GM12878 (cell line): ENCODE measurements around the gene C17orf50. TPM values are rescaled to one million over a fixed set of nuclear protein-coding genes. Genes with fewer than 3 reads are reported as not detected.

Experiments used
- DPF2 ChIP-seq: fragments of 450-650 bp; IDR thresholded peaks from 2 replicates; pipeline ENCODE4 v1.6.1; 2017; ENCODE audit warnings: mild to moderate bottlenecking
- E2F4 ChIP-seq: IDR thresholded peaks from 2 replicates; pipeline ENCODE4 v1.6.1; 2012; ENCODE audit warnings: low read depth, low read length, improper control_type of control experiment
- EGR1 ChIP-seq, 2 experiments: IDR thresholded peaks; 1 replicate in 1 of 2; 2 replicates in 1 of 2; pipeline ENCODE4 v1.6.1; 2011 to 2012; ENCODE audit warnings: low read depth in 2 of 2, low read length in 2 of 2, borderline replicate concordance in 1 of 2, mild to moderate bottlenecking in 1 of 2, moderate library complexity in 1 of 2
- EP300 ChIP-seq, 2 experiments: fragments of 150-350 bp in 1 of 2; IDR thresholded peaks; 2 replicates each; pipeline ENCODE4 v1.6.1; 2011 to 2012; ENCODE audit warnings: low read depth in 2 of 2, low read length in 2 of 2, borderline replicate concordance in 1 of 2, improper control_type of control experiment in 1 of 2, inconsistent platforms in 1 of 2; ENCODE audit not compliant: control insufficient read depth in 1 of 2
- GATAD2B ChIP-seq: fragments of 450-650 bp; conservative IDR thresholded peaks from 2 replicates; pipeline ENCODE4 v1.6.1; 2017; ENCODE audit warnings: low read depth, mild to moderate bottlenecking, moderate library complexity
- KDM1A ChIP-seq: fragments of 200-600 bp; sonication (generic); IDR thresholded peaks from 2 replicates; pipeline ENCODE4 v1.6.1; 2016; ENCODE audit warnings: borderline replicate concordance
- RELA ChIP-seq: fragments of 450-650 bp; IDR thresholded peaks from 2 replicates; pipeline ENCODE4 v1.8.0; 2014; ENCODE audit warnings: borderline replicate concordance; ENCODE audit not compliant: partially characterized antibody
- RELB ChIP-seq: fragments of 450-650 bp; IDR thresholded peaks from 2 replicates; pipeline ENCODE4 v1.6.1; 2017; ENCODE audit warnings: low read depth, mild to moderate bottlenecking, moderate library complexity
- SMAD5 ChIP-seq: IDR thresholded peaks from 2 replicates; pipeline ENCODE4 v1.6.1; 2016; ENCODE audit warnings: antibody characterized with exemption, low read depth
- SMC3 ChIP-seq: IDR thresholded peaks from 2 replicates; pipeline ENCODE4 v1.6.1; 2011; ENCODE audit warnings: low read length, improper control_type of control experiment, borderline replicate concordance
- STAT1 ChIP-seq: fragments of 450-650 bp; conservative IDR thresholded peaks from 2 replicates; pipeline ENCODE4 v1.6.1; 2014; ENCODE audit warnings: antibody characterized with exemption, mild to moderate bottlenecking
- TBL1XR1 ChIP-seq: IDR thresholded peaks from 2 replicates; pipeline ENCODE4 v1.6.1; 2012; ENCODE audit warnings: low read depth, low read length, improper control_type of control experiment
- ZNF217 ChIP-seq: fragments of 450-650 bp; IDR thresholded peaks from 2 replicates; pipeline ENCODE4 v1.6.1; 2017; ENCODE audit warnings: antibody characterized with exemption, mild to moderate bottlenecking
- ZNF24 ChIP-seq: fragments of 450-650 bp; IDR thresholded peaks from 2 replicates; pipeline ENCODE4 v1.6.1; 2017; ENCODE audit warnings: antibody characterized with exemption, mild to moderate bottlenecking
- ZSCAN29 ChIP-seq: fragments of 450-650 bp; IDR thresholded peaks from 2 replicates; pipeline ENCODE4 v1.6.1; 2017; ENCODE audit warnings: mild to moderate bottlenecking, moderate library complexity
- polyA plus RNA-seq, 11 experiments: library from polyadenylated mRNA; depleted of rRNA in 4 of 11; unstranded in 6 of 11; stranded (reverse) in 5 of 11; fragments of >200 nt; fragmentation: Nextera tagmentation in 4 of 11; fragmentation: Illumina TruSeq in 1 of 11; extraction: Ambion mirVana in 4 of 11; extraction: Trizol in 1 of 11; gene quantifications; 1 replicate in 1 of 11; 2 replicates in 10 of 11; pipeline versions ENCODE4 v1.2.1 to v1.2.3, GENCODE V29; 2011 to 2016; ENCODE audit warnings: inconsistent platforms in 2 of 11, missing spikeins in 2 of 11, low read depth in 1 of 11
- total RNA-seq, 4 experiments: library from RNA; depleted of rRNA in 3 of 4; stranded (reverse); fragments of >200 nt in 3 of 4; fragmentation: Illumina TruSeq in 1 of 4; extraction: Trizol in 1 of 4; gene quantifications; 2 replicates each; pipeline versions ENCODE4 v1.2.1 to v1.2.3, GENCODE V29; 2013 to 2021
- TF ChIP-seq, protein P1 (sequence below): fragments of 150-350 bp; IDR thresholded peaks from 2 replicates; pipeline ENCODE4 v1.6.1; 2016; ENCODE audit warnings: low read depth, low read length
- TF ChIP-seq, protein P2 (sequence below): fragments of 450-650 bp; IDR thresholded peaks from 2 replicates; pipeline ENCODE4 v1.6.1; 2018; ENCODE audit warnings: mild to moderate bottlenecking, low read depth, moderate library complexity; ENCODE audit not compliant: partially characterized antibody
- TF ChIP-seq, protein P3 (sequence below): IDR thresholded peaks from 2 replicates; pipeline ENCODE4 v1.6.1; 2011; ENCODE audit warnings: borderline replicate concordance, low read depth, mild to moderate bottlenecking, moderate library complexity, mixed read lengths, low read length; ENCODE audit not compliant: insufficient read depth; ENCODE audit errors: extremely low read length

Gene C17orf50
- total and polyA plus RNA-seq, 10 of the 15 experiments (the other 5 are each of a cell fraction or from before 2014, with no cell fraction given) = 0.16 TPM; not detected in 9

DNA sequence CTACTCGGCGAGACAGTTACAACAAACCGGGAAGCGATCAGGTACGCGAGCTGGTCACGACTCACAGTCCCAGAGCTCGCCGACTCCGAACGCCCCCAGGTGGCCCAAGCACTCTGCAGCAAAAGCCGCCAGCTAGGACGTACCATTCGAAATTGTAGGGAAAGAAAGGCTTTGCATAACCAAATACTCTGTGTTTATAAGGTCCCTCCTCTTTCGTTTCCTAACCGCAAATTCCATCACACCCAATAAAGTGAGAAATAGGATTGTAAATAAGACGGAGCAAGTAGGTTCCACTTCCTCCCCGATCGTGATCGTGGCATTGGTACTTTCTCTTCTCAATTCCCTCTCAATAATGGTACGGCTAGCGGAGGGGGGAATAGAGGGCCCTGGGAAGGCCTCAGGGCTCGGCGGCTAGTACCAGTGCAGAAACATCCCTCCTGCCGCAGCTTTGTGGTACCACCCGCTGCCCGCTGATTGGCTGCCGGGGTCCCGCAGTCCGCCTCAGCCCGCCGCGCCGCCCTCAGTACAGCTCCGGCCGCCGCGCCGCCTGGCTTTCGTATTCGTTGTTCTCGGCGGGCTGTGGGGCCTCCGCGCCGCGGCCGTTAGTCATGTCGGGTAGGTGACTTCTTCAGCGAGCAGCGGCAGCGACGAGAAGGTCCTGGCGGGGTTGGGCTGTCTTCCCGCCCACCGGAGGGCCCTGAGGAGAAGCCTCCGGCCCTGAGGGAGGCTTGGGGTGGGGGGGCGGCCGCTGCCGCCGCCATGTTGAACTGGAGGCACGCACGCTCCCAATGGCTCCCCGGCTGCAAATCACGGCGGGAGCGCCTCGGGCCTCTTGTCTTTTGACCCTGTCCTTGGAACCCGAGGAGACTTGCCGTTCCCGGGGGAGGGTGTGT is 48.5 kb downstream of the C17orf50 start, which contains the start of gene TAF15 (continued):
- TF ChIP-seq, protein P1, sequence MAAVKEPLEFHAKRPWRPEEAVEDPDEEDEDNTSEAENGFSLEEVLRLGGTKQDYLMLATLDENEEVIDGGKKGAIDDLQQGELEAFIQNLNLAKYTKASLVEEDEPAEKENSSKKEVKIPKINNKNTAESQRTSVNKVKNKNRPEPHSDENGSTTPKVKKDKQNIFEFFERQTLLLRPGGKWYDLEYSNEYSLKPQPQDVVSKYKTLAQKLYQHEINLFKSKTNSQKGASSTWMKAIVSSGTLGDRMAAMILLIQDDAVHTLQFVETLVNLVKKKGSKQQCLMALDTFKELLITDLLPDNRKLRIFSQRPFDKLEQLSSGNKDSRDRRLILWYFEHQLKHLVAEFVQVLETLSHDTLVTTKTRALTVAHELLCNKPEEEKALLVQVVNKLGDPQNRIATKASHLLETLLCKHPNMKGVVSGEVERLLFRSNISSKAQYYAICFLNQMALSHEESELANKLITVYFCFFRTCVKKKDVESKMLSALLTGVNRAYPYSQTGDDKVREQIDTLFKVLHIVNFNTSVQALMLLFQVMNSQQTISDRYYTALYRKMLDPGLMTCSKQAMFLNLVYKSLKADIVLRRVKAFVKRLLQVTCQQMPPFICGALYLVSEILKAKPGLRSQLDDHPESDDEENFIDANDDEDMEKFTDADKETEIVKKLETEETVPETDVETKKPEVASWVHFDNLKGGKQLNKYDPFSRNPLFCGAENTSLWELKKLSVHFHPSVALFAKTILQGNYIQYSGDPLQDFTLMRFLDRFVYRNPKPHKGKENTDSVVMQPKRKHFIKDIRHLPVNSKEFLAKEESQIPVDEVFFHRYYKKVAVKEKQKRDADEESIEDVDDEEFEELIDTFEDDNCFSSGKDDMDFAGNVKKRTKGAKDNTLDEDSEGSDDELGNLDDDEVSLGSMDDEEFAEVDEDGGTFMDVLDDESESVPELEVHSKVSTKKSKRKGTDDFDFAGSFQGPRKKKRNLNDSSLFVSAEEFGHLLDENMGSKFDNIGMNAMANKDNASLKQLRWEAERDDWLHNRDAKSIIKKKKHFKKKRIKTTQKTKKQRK = no peak
- no peak for TF ChIP-seq ZNF217
- TF ChIP-seq ZNF24 = no peak; the same call in none of the 2 replicates
- TF ChIP-seq EP300 (IDR thresholded peaks at IDR 0.05; ENCODE audit: borderline replicate concordance in 1 of 2, control insufficient read depth in 1 of 2, low read depth in 2 of 2, low read length in 2 of 2) = peak in 1 of 2 experiments; percentile 40; a peak in 1 of 4 replicates
- TF ChIP-seq, protein P2, sequence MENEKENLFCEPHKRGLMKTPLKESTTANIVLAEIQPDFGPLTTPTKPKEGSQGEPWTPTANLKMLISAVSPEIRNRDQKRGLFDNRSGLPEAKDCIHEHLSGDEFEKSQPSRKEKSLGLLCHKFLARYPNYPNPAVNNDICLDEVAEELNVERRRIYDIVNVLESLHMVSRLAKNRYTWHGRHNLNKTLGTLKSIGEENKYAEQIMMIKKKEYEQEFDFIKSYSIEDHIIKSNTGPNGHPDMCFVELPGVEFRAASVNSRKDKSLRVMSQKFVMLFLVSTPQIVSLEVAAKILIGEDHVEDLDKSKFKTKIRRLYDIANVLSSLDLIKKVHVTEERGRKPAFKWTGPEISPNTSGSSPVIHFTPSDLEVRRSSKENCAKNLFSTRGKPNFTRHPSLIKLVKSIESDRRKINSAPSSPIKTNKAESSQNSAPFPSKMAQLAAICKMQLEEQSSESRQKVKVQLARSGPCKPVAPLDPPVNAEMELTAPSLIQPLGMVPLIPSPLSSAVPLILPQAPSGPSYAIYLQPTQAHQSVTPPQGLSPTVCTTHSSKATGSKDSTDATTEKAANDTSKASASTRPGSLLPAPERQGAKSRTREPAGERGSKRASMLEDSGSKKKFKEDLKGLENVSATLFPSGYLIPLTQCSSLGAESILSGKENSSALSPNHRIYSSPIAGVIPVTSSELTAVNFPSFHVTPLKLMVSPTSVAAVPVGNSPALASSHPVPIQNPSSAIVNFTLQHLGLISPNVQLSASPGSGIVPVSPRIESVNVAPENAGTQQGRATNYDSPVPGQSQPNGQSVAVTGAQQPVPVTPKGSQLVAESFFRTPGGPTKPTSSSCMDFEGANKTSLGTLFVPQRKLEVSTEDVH = peak; percentile 79
- TF ChIP-seq KDM1A = no peak
- peak; percentile 19 for TF ChIP-seq GATAD2B
- 0 out of 2 replicates have a peak, but pooled peaks have one; percentile 39 for TF ChIP-seq E2F4
- TF ChIP-seq RELB = peak; percentile 99
- peak; percentile 53; the same call in 1 of the 2 replicates for TF ChIP-seq DPF2
- peak; percentile 52 for TF ChIP-seq RELA
- TF ChIP-seq ZSCAN29 = no peak
- TF ChIP-seq SMC3 = peak; percentile 61
- TF ChIP-seq, protein P3, sequence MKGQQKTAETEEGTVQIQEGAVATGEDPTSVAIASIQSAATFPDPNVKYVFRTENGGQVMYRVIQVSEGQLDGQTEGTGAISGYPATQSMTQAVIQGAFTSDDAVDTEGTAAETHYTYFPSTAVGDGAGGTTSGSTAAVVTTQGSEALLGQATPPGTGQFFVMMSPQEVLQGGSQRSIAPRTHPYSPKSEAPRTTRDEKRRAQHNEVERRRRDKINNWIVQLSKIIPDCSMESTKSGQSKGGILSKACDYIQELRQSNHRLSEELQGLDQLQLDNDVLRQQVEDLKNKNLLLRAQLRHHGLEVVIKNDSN = no peak
- TF ChIP-seq EGR1 (IDR thresholded peaks at IDR 0.05; ENCODE audit: borderline replicate concordance in 1 of 2, low read depth in 2 of 2, low read length in 2 of 2) = peak in 1 of 2 experiments; percentile 34; a peak in 1 of 3 replicates
- peak; percentile 54; the same call in 1 of the 2 replicates for TF ChIP-seq STAT1
- TF ChIP-seq SMAD5 = peak; percentile 98
- TF ChIP-seq TBL1XR1 = peak; percentile 40; the same call in 1 of the 2 replicates
